SK-N-SH (cell line): ENCODE measurements around the gene DHRSX.

Source experiments
- EP300 ChIP-seq, 2 experiments: IDR thresholded peaks; 2 replicates each; pipeline versions ENCODE4 v1.4.0 to v1.6.1; 2012; ENCODE audit warnings: borderline replicate concordance in 1 of 2, low read depth in 1 of 2, low read length in 1 of 2
- FOXM1 ChIP-seq: IDR thresholded peaks from 2 replicates; pipeline ENCODE4 v1.4.0; 2012; ENCODE audit warnings: low read depth, mild to moderate bottlenecking
- SIN3A ChIP-seq: IDR thresholded peaks from 2 replicates; pipeline ENCODE4 v1.6.1; 2012; ENCODE audit warnings: low read depth, mild to moderate bottlenecking, low read length, moderate library complexity, borderline replicate concordance
- TF ChIP-seq, protein P1 (sequence below): fragments of 200-600 bp; sonication (generic); IDR thresholded peaks from 2 replicates; pipeline ENCODE4 v1.6.1; 2017; ENCODE audit warnings: antibody characterized with exemption, mild to moderate bottlenecking, moderate library complexity
- TF ChIP-seq, protein P2 (sequence below): IDR thresholded peaks from 2 replicates; pipeline ENCODE4; 2012
- TF ChIP-seq, protein P3 (sequence below): fragments of 150-350 bp; IDR thresholded peaks from 2 replicates; pipeline ENCODE4 v1.6.1; 2016; ENCODE audit warnings: mild to moderate bottlenecking, low read depth, low read length

DNA sequence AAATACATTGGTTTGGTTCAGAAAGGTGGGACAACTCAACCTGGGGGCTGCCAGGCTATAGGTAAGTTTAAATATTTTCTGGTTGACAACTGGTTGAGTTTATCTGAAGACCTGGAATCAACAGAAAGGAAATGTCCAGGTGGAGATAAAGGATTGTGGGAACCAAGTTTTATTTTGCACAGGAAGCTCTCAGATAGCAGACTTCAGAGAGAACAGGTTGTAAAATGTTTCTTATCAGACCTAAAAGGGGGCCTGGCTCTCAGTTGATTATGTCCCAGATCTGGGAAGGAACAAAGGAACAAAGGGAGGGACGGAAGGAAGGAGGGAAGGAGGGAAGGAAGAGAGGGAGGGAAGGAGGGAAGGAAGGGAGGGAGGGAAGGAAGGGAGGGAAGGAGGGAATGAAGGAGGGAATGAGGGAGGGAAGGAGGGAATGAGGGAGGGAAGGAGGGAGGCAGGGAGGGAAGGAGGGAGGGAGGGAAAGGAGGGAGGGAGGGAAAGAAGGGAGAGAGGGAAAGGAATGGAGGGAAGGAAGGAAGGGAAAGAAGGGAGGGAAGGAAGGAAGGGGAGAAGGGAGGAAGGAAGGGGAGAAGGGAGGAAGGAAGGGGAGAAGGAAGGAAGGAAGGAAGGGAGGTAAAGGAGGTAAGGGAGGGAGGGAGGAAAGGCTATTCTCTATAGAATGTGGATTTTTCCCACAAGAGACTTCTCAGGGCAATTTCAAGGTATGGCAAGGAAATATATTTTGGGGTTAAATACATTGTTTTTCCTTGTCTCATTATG is 186.7 kb downstream of the DHRSX start:
- TF ChIP-seq, protein P1, sequence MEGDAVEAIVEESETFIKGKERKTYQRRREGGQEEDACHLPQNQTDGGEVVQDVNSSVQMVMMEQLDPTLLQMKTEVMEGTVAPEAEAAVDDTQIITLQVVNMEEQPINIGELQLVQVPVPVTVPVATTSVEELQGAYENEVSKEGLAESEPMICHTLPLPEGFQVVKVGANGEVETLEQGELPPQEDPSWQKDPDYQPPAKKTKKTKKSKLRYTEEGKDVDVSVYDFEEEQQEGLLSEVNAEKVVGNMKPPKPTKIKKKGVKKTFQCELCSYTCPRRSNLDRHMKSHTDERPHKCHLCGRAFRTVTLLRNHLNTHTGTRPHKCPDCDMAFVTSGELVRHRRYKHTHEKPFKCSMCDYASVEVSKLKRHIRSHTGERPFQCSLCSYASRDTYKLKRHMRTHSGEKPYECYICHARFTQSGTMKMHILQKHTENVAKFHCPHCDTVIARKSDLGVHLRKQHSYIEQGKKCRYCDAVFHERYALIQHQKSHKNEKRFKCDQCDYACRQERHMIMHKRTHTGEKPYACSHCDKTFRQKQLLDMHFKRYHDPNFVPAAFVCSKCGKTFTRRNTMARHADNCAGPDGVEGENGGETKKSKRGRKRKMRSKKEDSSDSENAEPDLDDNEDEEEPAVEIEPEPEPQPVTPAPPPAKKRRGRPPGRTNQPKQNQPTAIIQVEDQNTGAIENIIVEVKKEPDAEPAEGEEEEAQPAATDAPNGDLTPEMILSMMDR: no peak
- TF ChIP-seq SIN3A (no peak), EP300 (IDR thresholded peaks at IDR 0.05; ENCODE audit: borderline replicate concordance in 1 of 2, low read depth in 1 of 2, low read length in 1 of 2) (no peak), FOXM1 (no peak)
- TF ChIP-seq, protein P2, sequence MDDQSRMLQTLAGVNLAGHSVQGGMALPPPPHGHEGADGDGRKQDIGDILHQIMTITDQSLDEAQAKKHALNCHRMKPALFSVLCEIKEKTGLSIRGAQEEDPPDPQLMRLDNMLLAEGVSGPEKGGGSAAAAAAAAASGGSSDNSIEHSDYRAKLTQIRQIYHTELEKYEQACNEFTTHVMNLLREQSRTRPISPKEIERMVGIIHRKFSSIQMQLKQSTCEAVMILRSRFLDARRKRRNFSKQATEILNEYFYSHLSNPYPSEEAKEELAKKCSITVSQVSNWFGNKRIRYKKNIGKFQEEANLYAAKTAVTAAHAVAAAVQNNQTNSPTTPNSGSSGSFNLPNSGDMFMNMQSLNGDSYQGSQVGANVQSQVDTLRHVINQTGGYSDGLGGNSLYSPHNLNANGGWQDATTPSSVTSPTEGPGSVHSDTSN: no peak
- TF ChIP-seq, protein P3, sequence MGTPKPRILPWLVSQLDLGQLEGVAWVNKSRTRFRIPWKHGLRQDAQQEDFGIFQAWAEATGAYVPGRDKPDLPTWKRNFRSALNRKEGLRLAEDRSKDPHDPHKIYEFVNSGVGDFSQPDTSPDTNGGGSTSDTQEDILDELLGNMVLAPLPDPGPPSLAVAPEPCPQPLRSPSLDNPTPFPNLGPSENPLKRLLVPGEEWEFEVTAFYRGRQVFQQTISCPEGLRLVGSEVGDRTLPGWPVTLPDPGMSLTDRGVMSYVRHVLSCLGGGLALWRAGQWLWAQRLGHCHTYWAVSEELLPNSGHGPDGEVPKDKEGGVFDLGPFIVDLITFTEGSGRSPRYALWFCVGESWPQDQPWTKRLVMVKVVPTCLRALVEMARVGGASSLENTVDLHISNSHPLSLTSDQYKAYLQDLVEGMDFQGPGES: no peak
